ENCODE measurements around the gene GSC. TPM values are rescaled to one million over a fixed set of nuclear protein-coding genes. Genes with fewer than 3 reads are reported as not detected.

Gene GSC
- total RNA-seq, 4 donors from 2014 or later, result 0.52 to 1.1 TPM; not detected in 2

DNA sequence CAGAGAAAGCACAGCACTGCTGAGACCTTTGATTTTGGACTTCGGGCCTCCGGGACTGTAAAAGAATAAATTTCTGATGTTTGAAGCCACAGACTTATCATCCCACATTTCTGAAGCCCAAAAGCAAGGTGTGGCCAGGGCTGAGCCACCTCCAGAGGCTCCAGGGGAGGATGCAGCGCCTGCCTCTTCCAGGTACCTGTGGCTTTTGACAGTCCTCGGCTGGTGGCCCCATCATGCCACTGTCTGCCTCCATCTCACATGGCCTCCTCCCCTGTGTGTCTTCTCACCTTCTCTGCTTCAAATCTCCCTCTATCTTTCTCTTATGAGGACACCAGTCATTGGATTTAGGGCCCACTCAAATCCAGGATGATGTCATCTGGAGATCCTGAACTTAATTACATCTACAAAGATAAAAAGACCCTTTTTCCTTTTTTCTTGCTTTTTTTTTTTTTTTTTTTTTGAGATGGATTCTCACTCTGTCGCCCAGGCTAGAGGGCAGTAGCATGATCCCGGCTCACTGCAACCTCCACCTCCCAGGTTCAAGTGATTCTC is 15.4 kb downstream of the GSC start:
- intact Hi-C loops (cut with DNase I; ENCODE audit: low total_unique reads), result no loop called here
- TF ChIP-seq CTCF (IDR thresholded peaks at IDR 0.05), result no peak
- TF ChIP-seq POLR2A (IDR thresholded peaks at IDR 0.05), result no peak
- no peak for DNase-seq (ENCODE audit: low spot score in 2 of 2)
- no peak overlapping the region for H3K4me3 ChIP-seq (ENCODE audit: low read depth, poor library complexity, severe bottlenecking)
- WGBS, 2 donors, result 82% methylated on average over 6 of the region's 6 CpGs

DNA sequence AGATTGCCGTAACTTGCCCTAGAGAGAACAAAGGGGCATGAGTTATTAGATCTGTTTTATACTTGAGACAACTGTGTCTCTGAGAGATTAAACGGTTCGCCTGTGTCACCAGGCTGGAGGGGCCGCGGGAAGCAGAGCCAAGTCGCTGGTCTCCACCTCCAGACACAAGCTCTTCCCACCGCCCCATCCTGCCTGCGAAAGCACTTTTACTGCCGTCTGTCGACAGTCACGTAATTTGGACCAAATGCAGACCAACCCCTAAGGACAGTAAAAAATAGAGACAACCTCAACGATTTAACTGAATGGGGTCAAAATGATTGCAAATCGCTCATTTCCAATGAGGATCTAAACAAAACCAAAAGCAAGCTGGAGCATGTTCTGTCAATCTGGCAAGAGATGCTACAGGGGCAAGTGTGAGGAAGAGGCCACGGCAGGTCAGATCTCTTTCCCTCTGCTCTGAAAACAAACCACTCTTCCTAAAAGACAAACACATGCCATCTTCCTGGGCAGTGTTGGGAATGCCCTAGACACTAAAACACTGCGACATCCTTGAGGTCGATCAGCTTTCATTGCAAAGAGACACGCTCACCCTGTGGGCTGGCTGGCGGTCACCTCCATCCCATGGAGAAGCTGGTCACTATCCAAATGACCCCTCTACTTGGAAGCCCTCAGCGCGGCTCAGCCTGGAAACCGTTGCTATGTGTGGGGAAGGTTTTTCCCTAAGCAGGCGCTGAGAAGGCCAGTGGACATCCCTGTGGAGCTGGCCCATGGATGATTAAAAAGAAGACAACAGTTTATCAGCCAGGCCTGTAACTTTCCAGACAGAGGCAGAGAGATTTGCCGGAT is 17.1 kb downstream of the GSC start:
- H3K4me3 ChIP-seq (ENCODE audit: low read depth, poor library complexity, severe bottlenecking), result no peak overlapping the region
- intact Hi-C loops (cut with DNase I; ENCODE audit: low total_unique reads), result no loop called here
- TF ChIP-seq POLR2A (IDR thresholded peaks at IDR 0.05), result no peak
- no peak for TF ChIP-seq CTCF (IDR thresholded peaks at IDR 0.05)
- no peak for DNase-seq (ENCODE audit: low spot score in 2 of 2)
- WGBS, 2 donors, result 45 to 49% methylated on average over 23 of the region's 23 CpGs

- intact Hi-C loops (cut with DNase I; ENCODE audit: low total_unique reads), result no loop called here
- DNase-seq (ENCODE audit: low spot score in 2 of 2), result no peak
- no peak for TF ChIP-seq CTCF (IDR thresholded peaks at IDR 0.05)
- no peak for TF ChIP-seq POLR2A (IDR thresholded peaks at IDR 0.05)
- H3K4me3 ChIP-seq (ENCODE audit: low read depth, poor library complexity, severe bottlenecking), result no peak overlapping the region
- WGBS, 2 donors, result 63 to 87% methylated on average over 4 of the region's 4 CpGs
These were observed 18.0 kb downstream of the GSC start for GRCh38 chr14:94751956-94752355.

GRCh38 chr14:94751321-94751720 is 18.6 kb downstream of the GSC start:
- 81 to 83% methylated on average over 11 of the region's 11 CpGs for WGBS, 2 donors
- intact Hi-C loops (cut with DNase I; ENCODE audit: low total_unique reads), result no loop called here
- no peak for TF ChIP-seq POLR2A (IDR thresholded peaks at IDR 0.05)
- no peak for TF ChIP-seq CTCF (IDR thresholded peaks at IDR 0.05)

DNA sequence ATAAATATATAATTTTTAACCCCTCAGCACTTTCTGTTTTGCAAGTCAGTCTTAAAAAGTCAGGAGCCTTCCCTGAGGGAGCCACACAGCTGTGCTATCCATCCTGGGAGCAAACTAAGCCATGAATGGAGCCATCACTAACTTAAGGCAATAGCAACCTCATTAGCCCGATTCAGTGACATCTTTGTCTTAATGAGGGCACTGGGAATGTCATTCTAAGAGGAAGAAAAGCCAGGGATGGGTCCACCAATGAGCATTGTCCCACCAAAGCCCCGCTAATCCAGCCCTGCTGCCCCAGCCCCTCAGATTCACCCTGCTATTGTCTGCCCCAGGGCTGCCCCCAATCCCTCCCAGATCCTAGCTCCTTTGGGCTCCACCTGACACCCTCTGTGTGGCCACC is 19.5 kb downstream of the GSC start:
- DNase-seq (ENCODE audit: low spot score in 2 of 2), result no peak
- TF ChIP-seq CTCF (IDR thresholded peaks at IDR 0.05) (no peak), POLR2A (IDR thresholded peaks at IDR 0.05) (no peak)
- intact Hi-C loops (cut with DNase I; ENCODE audit: low total_unique reads), result no loop called here
- H3K4me3 ChIP-seq (ENCODE audit: low read depth, poor library complexity, severe bottlenecking), result no peak overlapping the region
- WGBS, 2 donors, result 77 to 85% methylated on average over 2 of the region's 2 CpGs

More at GRCh38 chr14:94751321-94751720, 18.6 kb downstream of the GSC start:
- H3K4me3 ChIP-seq (ENCODE audit: low read depth, poor library complexity, severe bottlenecking), result no peak overlapping the region
- no peak for DNase-seq (ENCODE audit: low spot score in 2 of 2)
